Activated naive CD8-positive, alpha-beta T cell treated with anti-CD3 and anti-CD28 coated beads, Interleukin-2, amount 50 U/mL, for 16 hours (primary cell): Measurements from ENCODE around the gene ZNF837.

Experiments
- DNase-seq: peaks from one replicate; pipeline ENCODE4 v3.0.0-alpha.2; 2020; ENCODE audit warnings: low read depth, low spot score

The ZNF837 gene

GRCh38 chr19:58318297-58318696, 62.5 kb downstream of the ZNF837 start:
- no peak for DNase-seq
